HG03378 (cell line): ENCODE results near the gene GPS1.
A peak's percentile ranks its signal among the peaks of the same experiment; 100 is the strongest.

Source experiments
- ATAC-seq: cut with Tn5 transposase; IDR thresholded peaks from one replicate; pipeline ENCODE4 v1.9.1; 2021; ENCODE audit warnings: mild to moderate bottlenecking, moderate library complexity; ENCODE audit not compliant: unreplicated experiment

The GPS1 gene

GRCh38 chr17:82087961-82088837, 36.5 kb downstream of the GPS1 start:
- no peak for ATAC-seq

- no peak for ATAC-seq
These were observed 37.4 kb downstream of the GPS1 start for GRCh38 chr17:82088838-82089722.

GRCh38 chr17:82089723-82090548, 38.2 kb downstream of the GPS1 start:
- no peak for ATAC-seq

GRCh38 chr17:82090549-82091263, 39.0 kb downstream of the GPS1 start:
- no peak for ATAC-seq

GRCh38 chr17:82091264-82092066, 39.8 kb downstream of the GPS1 start:
- no peak for ATAC-seq

- ATAC-seq, result no peak
These were observed 40.4 kb downstream of the GPS1 start for GRCh38 chr17:82092094-82092586.

GRCh38 chr17:82092628-82092994, 40.9 kb downstream of the GPS1 start:
- no peak for ATAC-seq

GRCh38 chr17:82092995-82093751, 41.5 kb downstream of the GPS1 start:
- no peak for ATAC-seq

GRCh38 chr17:82094931-82095776, 43.5 kb downstream of the GPS1 start:
- no peak for ATAC-seq

GRCh38 chr17:82095777-82096708, 44.3 kb downstream of the GPS1 start:
- ATAC-seq, result no peak

- no peak for ATAC-seq
These were observed 45.0 kb downstream of the GPS1 start for GRCh38 chr17:82096709-82097183.

GRCh38 chr17:82097184-82097918, 45.7 kb downstream of the GPS1 start:
- no peak for ATAC-seq

- ATAC-seq, result peak; percentile 8
These were observed 46.1 kb downstream of the GPS1 start for GRCh38 chr17:82097919-82098168.

- ATAC-seq, result peak; percentile 52
These were observed 46.7 kb downstream of the GPS1 start, which contains the start of gene FASN for GRCh38 chr17:82098169-82098938. TSS of gene FASN (minus strand) at chr17:82098236. CDS start at chr17:82096445, 1,791 bp downstream.
